Measurements from ENCODE around the gene POLQ. TPM values are rescaled to one million over a fixed set of nuclear protein-coding genes. Genes with fewer than 3 reads are reported as not detected.

The POLQ gene
- total RNA-seq, 1 donor from 2014 or later: 0.38 TPM

GRCh38 chr3:121557426-121557934 lies 11.7 kb upstream of the POLQ start:
- Histone ChIP-seq H3K4me1 (peaks cover under 1% of the 10 kb centered on the region), H3K27me3 (ENCODE audit: low read depth) (no peaks in the 10 kb centered on the region), H3K27ac (replicated peaks) (no peak overlapping the region), H3K36me3 (no peaks in the 10 kb centered on the region), H3K4me3 (no peak overlapping the region), H3K9me3 (replicated peaks) (no peaks in the 10 kb centered on the region)
- DNase-seq: no peak
- intact Hi-C loops (cut with micrococcal nuclease): no loop called here
- no peak for TF ChIP-seq CTCF (IDR thresholded peaks at IDR 0.05; ENCODE audit: borderline replicate concordance)

GRCh38 chr3:121552797-121553196 lies 7.0 kb upstream of the POLQ start:
- H3K4me1 ChIP-seq: peaks cover 2% of the 10 kb centered on the region

GRCh38 chr3:121552379-121552778 lies 6.6 kb upstream of the POLQ start:
- Histone ChIP-seq H3K9me3 (replicated peaks) (no peaks in the 10 kb centered on the region), H3K36me3 (no peaks in the 10 kb centered on the region), H3K27ac (replicated peaks) (no peak overlapping the region), H3K4me1 (peaks cover 2% of the 10 kb centered on the region), H3K27me3 (ENCODE audit: low read depth) (no peaks in the 10 kb centered on the region), H3K4me3 (peak overlapping the region; percentile 20)
- no peak for DNase-seq
- no peak for TF ChIP-seq CTCF (IDR thresholded peaks at IDR 0.05; ENCODE audit: borderline replicate concordance)
- intact Hi-C loops (cut with micrococcal nuclease): no loop called here

More at GRCh38 chr3:121552797-121553196, 7.0 kb upstream of the POLQ start:
- Histone ChIP-seq H3K27ac (replicated peaks) (no peak overlapping the region), H3K9me3 (replicated peaks) (no peaks in the 10 kb centered on the region), H3K4me3 (no peak overlapping the region), H3K27me3 (ENCODE audit: low read depth) (no peaks in the 10 kb centered on the region), H3K36me3 (no peaks in the 10 kb centered on the region)
- no peak for DNase-seq
- intact Hi-C loops (cut with micrococcal nuclease): no loop called here
- TF ChIP-seq CTCF (IDR thresholded peaks at IDR 0.05; ENCODE audit: borderline replicate concordance): no peak

- TF ChIP-seq CTCF (IDR thresholded peaks at IDR 0.05; ENCODE audit: borderline replicate concordance): no peak
- Histone ChIP-seq H3K27ac (replicated peaks) (no peak overlapping the region), H3K27me3 (ENCODE audit: low read depth) (no peaks in the 10 kb centered on the region), H3K36me3 (no peaks in the 10 kb centered on the region), H3K4me3 (peak overlapping the region; percentile 70), H3K9me3 (replicated peaks) (no peaks in the 10 kb centered on the region), H3K4me1 (peaks cover 13% of the 10 kb centered on the region)
- intact Hi-C loops (cut with micrococcal nuclease): loop anchor here (5.0 kb wide), 1 partner anchor 712 kb away; no protein-coding TSS in a partner anchor
- DNase-seq: no peak
Observed at GRCh38 chr3:121545049-121545573, 677 bp downstream of the POLQ start.

GRCh38 chr3:121542924-121543323 lies 2.9 kb downstream of the POLQ start:
- Histone ChIP-seq H3K27me3 (ENCODE audit: low read depth) (no peaks in the 10 kb centered on the region), H3K27ac (replicated peaks) (no peak overlapping the region), H3K36me3 (no peaks in the 10 kb centered on the region), H3K4me1 (peaks cover 13% of the 10 kb centered on the region), H3K9me3 (replicated peaks) (no peaks in the 10 kb centered on the region), H3K4me3 (no peak overlapping the region)
- no peak for TF ChIP-seq CTCF (IDR thresholded peaks at IDR 0.05; ENCODE audit: borderline replicate concordance)
- DNase-seq: no peak
- intact Hi-C loops (cut with micrococcal nuclease): no loop called here
